Fibroblast of mammary gland (primary cell): Measurements from ENCODE around the gene STAT4.
A peak's percentile ranks its signal among the peaks of the same experiment; 100 is the strongest.

ENCODE experiments used
- DNase-seq: peaks from one replicate; pipeline ENCODE4 v3.0.0-alpha.2; 2010; ENCODE audit warnings: low read depth
- H3K4me3 ChIP-seq: 2 replicates; pipeline ENCODE4 v1.5.1; 2011; ENCODE audit warnings: low read depth, mild to moderate bottlenecking, low read length, moderate library complexity; ENCODE audit not compliant: control insufficient read depth
- CTCF ChIP-seq: conservative IDR thresholded peaks from 2 replicates; pipeline ENCODE4 v1.5.1; 2011; ENCODE audit warnings: low read depth, low read length, inconsistent platforms; ENCODE audit not compliant: control insufficient read depth, insufficient read depth

STAT4 gene

GRCh38 chr2:191012346-191012745 is 138.4 kb downstream of the STAT4 start:
- TF ChIP-seq CTCF: no peak
- DNase-seq: no peak
- peak overlapping the region; percentile 77 for H3K4me3 ChIP-seq

DNA sequence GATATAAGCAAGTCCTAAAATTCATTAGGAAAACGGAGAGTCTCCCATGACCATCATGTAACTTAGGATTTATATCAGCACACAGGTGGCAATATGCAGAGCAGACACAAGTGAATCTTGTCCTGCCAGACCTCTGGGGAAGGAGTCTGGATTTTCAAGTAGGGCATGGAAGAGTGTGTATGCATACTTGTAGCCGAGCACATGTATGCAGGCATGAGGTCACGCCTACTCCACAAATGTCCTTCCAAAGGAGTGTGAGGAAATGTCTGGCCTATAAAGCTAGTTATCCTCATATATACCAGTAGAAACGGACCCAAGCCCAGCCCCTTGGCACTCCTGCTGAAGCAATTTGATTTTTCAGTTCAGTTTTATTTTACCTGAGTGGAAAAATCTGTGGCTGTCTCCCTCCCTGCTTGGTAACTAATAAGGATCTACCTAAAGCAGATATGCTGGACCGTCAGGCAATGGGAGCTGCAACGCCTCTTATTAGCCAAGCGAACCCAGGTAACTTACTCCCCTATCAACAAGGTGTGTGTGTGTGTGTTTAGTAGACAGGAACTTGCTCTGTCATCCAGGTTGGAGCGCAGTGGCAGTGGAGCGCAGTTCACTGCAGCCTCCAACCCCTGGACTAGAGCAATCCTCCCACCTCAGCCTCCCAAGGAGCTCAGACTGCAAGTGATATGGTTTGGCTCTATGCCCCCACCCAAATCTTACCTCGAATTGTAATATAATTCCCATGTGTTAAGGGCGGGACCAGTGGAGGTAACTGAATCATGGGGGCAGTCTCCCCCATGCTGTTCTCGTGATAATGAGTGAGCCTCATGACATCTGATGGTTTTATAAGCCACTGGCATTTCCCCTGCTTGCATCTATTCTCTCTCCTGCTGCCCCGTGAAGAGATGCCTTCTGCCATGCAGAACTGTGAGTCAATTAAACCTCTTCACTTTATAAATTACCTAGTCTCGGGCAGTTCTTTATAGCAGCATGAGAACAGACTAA is 139.6 kb downstream of the STAT4 start:
- no peak for TF ChIP-seq CTCF
- DNase-seq: no peak
- H3K4me3 ChIP-seq: no peak overlapping the region

- H3K4me3 ChIP-seq: no peak overlapping the region
- TF ChIP-seq CTCF: no peak
- peak; percentile 65 for DNase-seq
Observed at GRCh38 chr2:191009541-191010374, 141.0 kb downstream of the STAT4 start.

- no peak overlapping the region for H3K4me3 ChIP-seq
- TF ChIP-seq CTCF: no peak
- no peak for DNase-seq
Observed at GRCh38 chr2:191008286-191008685, 142.5 kb downstream of the STAT4 start.

DNA sequence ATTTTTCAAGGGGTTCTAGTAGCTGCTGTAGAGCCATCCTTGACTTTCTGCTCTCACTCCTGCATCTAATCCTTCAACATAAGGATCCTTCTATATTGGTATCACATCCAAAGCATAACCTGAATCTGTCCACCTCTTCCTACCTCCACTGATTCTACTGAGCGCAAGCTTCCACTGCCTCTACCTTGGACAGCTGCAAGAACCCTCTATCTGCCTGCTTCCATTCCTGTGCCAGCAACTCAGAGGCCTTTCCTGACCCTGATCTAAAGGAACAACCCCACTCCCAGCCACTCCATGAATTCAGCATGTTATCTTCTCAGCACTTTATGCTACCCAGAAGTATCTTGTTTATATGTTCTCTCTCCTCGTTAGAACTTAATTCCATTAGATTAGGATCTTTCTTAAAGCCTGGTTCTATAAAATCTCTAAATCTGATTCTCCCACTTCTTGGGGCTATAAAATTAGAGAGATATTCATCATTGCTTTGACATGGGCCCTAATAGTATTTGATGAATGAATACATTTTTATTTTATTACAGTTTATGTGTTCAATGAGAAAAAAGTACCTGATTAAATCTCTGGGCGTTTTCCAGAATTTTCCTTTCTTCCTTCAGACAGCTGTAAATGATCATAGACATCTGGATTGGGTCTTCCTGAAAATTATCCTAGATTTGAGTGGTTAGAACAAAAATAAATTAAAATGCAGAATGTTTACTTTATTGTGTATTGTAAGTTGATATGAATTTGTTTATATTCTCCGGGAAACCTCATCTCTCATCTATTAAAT is 143.6 kb downstream of the STAT4 start:
- no peak for TF ChIP-seq CTCF
- no peak for DNase-seq

GRCh38 chr2:191006297-191006696 is 144.5 kb downstream of the STAT4 start:
- no peak for DNase-seq
- no peak for TF ChIP-seq CTCF
- no peak overlapping the region for H3K4me3 ChIP-seq

More for the DNA sequence above, 143.6 kb downstream of the STAT4 start:
- H3K4me3 ChIP-seq: no peak overlapping the region
